GM21717 (cell line): ENCODE measurements around the gene ACTR3C.
"Not testable (repeated sequence)": the region's sequence is repeated elsewhere in the genome, so short reads cannot be mapped to it uniquely, and the experiment has no call there.

ENCODE experiments used
- ATAC-seq: cut with Tn5 transposase; IDR thresholded peaks from one replicate; pipeline ENCODE4 v1.9.1; 2021; ENCODE audit warnings: mild to moderate bottlenecking, moderate library complexity; ENCODE audit not compliant: unreplicated experiment

Gene ACTR3C

DNA sequence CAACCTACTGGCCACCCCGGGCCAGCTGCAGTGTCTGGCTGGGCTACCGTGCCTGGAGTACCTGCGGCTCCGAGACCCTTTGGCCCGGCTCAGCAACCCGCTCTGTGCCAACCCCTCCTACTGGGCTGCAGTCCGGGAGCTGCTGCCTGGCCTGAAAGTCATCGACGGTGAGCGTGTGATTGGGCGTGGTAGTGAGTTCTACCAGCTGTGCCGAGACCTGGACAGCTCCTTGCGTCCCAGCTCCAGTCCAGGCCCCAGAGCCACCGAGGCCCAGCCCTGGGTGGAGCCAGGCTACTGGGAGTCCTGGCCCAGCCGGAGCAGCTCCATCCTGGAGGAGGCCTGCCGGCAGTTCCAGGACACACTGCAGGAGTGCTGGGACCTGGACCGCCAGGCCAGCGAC, 13.8 kb upstream of the ACTR3C start:
- no peak for ATAC-seq

DNA sequence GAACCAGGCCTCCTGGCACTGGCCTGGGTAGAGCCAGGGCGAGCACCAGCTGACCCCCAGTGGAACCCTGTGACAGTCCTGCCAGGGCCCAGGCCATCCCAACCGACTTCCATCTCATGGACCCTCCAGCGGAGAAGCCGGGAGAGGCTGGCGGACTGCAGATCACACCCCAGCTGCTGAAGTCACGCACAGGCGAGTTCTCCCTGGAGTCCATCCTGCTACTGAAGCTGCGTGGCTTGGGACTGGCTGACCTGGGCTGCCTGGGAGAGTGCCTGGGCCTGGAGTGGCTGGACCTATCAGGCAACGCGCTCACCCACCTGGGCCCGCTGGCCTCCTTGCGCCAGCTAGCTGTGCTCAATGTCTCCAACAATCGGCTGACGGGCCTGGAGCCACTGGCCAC, 13.4 kb upstream of the ACTR3C start:
- no peak for ATAC-seq

DNA sequence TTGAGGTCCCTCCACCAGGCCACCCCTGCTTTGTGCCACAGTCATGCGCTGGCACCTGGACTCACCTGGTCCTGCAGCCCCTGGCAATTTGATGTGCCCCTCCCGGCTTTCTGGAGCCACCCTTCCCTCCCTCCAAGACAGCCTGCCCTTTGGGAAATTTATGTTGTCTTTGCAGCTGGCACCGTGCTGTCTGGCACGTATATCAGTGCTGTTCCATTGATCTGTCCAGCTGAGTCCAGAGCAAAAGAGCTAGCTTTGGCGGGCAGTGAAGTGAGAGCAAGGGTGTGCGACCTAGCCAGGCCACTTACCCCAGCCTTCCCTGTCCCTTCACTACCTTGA, 12.4 kb upstream of the ACTR3C start:
- no peak for ATAC-seq

DNA sequence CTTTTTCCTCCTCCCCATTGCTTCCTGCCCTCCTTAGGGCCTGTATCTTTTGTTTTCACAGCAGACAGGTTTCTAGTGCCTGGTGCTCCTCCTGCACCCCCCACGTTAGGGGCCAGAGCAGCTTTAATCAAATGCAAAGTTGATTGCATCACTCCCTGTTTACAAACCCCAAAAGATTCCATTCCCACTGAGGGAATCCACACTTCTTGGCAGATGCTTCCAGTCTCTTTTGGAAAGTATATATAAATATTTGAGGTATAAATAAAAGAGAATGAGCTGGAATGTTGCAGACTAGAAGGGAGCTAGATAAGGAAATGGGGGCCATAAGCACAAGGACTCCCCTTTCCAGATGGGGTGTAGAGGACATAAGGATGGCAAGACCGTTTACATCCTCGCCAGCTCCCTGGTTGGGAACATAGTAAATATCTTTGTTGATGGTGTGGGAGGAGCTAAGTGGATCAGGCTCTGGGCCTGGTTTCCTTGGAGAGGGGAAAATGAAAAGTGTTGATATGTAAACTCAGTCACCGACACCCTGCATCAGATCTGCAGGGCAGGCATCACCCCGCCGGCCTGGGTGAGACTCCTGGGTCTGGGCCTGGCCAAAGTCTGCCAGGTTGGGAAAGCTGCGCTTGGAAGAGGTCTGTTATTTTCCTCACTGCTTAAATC, 11.9 kb upstream of the ACTR3C start:
- no peak for ATAC-seq

DNA sequence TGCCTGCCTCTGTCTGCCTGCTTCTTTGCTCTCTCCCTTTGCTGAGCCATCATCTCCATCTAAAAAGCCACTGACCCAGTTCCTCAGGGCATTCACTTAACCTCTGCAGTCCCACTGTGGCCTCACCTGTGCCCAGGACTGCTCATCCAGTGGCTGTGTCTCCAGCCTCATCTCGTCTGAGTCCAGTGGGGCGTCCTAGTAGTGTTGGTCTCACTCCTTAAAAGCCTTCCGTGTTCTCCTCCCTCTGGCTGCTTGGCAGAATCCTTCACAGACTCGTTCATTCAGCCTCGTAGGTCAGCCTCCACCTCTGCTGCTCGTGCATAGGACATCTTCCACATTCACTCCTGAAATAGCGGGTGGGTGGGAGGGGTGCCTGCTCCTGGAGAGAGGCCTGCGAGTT, 10.8 kb upstream of the ACTR3C start:
- ATAC-seq: no peak

DNA sequence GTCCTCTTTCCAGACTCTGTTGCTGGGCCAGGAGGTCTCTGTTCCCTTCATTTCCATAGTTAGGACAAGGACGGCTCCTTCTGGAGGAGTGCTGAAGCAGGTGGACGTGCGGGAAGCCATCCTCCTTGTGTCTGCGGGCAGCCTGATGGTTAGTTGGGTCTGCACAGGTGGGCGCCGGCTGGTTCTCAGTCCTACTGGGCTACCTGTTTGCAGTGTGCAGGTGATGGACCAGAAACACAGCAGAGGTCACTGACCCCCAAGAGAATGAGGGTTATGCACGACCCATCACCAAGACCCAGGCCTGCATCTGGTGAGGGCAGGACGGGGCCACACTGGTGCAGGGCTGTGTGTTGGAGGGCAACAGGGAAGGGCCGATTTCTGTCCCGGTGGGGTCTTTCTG, 10.3 kb upstream of the ACTR3C start:
- no peak for ATAC-seq

DNA sequence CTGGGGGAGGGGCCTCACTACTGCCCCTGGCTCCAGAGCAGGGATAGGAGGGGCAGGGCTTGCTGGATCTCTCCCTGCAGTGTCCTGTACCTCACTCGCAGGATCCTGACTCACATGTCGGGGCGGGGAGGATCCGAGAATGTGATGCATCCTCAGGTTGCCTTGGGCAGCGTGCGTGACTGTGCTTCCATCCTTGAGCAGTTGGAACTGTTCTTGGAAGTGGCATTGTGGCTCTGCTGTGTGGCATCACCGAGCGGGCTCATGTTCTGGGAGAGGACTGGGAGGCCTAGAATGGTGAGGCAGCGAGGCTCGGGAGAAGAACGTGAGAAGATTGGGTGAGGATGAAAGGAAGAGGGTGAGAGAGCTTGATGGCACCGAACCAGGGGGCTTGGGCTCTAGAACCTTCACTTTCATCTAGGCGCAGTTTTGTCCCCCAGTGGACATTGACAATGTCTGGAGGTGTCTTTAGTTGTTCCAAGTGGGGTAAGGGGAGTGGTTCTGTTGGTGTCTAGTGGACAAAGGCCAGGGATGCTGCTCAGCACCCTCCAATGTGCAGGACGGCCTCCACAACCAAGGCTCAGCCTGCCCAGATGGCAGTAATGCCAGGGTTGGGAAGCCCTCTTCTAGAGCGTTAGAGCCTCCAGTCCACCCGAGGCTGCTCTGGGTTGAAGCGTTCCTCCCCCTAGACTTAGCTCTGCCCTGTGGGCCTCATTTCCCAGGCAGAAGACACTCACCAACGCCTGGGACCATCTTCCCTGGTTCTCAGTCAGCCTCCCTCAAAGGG, 9.7 kb upstream of the ACTR3C start:
- no peak for ATAC-seq

DNA sequence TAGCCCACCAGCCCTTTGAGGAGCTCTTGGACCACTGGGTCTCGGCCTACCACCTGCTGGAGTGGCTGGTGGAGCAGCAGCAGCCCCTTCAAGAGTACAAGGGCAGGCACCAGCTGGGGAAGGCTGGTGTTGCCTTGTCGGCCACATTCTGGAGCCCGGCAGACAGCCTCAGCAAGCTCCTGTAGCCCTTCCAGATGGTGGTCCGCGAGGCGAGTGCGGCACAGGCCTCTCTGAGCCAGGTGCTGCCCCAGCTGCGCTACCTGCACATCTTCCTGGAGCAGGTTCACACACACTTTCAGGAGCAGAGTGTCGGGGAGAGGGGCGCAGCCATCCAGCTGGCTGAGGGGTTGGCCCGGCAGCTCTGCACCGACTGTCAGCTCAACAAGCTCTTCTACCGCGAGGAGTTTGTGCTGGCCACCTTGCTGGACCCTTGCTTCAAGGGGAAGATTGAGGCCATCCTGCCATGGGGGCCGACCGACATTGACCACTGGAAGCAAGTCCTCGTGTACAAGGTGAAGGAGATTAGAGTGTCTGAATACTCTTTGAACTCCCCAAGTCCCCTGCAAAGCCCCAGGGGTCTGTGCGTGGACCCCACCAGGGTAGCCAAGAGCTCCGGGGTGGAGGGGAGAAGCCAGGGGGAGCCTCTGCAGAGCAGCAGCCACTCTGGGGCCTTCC, 7.0 kb upstream of the ACTR3C start:
- no peak for ATAC-seq

DNA sequence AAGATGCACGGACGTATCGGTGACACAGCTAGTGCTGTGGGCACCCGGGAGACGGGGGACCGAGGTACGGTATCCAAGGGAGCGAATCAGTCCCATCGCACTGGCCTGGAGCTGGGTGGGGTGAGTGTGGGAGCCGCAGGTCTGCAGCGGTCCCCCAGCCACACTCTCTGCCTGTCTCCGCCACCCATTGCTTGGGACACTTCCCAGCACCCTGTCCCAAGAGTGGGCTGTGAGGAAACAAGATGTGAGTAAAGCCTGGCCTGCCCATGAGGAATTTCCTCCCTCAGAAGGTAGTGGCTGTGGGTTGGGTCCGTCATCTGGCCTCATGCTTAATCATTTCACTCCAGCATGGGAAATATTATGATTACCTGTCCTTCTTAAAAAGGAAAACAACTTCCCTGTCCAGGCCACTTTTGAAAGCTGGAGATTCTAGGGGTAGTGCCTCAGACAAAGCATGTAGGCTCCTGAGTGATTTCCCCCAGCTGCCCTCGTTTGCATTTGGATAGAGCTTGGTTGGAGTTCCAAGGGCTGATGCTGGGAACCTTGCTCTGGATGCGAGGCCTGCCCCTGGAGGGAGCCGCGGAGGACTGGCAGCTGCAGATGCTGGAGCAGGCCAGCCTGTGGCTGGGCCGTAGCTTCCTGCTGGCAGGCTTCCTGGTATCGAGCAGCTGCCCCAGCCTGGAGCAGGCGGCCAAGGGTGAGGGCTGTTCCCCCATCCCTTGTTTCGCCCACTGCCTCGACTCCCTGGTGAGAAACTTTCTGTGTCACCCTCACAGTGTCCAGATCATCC, 6.2 kb upstream of the ACTR3C start:
- ATAC-seq: no peak

DNA sequence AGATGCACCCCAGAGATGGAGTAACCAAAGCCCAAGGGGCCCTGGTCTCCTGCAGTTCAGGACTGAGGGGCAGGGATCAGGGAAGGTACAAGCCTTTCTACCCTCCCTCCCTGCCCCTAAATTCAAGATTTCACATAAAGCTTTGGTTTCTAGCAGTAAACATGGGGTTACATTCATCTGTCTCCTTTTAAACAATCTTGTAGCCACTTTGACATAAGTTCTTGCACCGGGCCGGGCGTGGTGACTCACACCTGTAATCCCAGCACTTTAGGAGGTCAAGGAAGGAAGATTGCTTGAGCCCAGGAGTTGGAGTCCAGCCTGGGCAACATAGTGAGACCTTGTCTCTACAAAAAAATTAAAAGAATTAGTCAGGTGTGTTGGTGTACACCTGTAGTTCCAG, 4.0 kb upstream of the ACTR3C start:
- no peak for ATAC-seq

DNA sequence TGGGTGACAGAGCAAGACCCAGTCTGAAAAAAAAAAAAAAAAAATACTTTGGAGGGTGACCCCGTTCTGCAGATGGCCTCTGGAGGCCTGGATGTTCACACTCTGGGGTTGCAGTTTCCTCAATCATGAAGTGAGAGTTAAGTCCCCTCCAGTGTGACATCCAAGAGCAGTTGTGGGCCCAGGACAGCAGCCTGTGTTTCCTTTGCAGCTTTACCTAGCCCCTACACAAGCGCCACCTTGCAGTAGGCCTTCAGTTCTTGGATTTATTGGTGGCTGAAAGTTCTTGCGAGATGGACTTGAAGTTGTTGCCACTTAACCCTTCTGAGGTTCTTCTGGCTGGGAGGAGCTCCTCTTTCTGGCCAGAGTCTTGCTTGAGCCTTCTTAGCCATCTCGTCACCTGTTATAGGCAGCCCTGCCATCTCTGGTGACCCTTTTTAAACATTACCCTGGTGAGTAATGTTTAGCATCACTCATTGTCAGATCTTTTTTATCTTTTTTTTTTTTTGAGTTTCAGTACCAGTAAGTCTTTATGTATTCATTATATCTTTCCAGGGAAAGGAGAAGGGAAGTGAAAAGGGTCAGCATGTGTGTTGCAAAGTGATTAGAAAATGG, 3.4 kb upstream of the ACTR3C start:
- ATAC-seq: no peak

DNA sequence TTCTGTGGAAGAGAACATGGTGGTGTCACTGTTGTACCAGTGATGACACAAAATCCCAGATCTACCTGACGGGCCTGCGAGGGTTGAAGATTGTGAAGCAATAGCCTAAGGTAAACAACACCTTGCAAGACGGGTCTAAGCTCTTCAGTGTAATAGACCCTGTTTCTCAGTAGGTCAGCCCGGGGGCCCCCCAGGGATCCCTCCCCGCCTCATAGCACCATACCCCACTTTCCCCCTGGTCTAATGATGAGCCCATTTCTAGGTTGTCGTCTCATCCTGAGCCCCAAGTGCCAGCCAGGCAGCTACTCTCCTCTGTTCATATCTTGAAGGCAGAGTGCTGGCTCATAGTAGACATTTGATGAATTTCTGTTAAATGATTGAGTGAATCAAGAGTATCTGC, 2.6 kb upstream of the ACTR3C start:
- no peak for ATAC-seq

DNA sequence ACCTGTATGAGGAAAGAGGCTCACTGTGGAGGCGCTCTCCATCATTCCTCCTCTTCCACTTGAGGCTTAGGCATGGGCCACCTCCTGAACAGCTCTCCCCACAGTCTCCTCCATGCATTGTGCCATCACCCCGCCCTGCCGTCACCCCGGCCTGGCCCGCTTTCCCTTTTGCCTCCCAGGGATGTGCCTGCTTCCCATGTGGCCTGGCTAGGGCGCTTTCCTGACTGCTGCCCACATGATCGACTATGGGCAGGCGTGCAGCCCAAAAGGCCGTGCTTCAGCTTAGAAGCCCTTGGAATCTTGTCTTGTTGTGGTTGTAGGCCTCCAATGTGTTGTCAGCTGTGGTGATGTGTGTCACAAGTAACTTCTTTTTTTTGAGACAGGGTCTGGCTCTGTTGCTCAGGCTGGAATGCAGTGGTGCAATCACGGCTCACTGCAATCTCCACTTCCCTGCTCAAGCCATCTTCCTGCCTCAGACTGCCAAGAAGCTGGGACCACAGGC, 1.8 kb upstream of the ACTR3C start:
- ATAC-seq: no peak

DNA sequence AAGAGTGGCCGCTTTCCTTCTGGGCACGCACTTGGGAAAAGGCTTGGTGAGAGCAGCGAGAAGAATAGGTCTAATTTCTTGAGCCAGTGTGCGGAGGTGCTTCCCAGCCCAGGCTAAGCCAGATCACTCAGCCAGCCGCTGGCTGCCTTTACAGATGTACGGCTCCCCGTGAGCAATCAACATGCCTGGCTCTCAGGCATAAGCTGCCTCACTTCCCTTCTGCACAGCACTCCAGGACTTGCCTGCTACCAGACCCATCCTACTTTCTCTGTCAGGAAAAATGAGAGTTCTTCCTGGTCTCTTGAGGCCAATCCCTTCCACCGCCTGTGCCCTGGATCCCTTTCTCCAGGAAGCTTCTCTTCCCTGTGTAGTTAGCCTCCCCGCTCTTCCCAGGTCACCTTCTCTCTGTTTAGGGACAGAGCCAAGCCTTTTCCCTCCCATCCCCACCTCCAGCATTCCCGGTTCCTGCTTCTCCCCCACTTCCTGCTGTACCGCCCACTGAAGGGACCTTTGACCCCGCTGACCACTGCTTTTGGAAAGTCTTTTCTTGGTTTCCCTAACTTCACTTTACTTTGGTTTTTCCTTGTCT, 1.1 kb upstream of the ACTR3C start:
- no peak for ATAC-seq

DNA sequence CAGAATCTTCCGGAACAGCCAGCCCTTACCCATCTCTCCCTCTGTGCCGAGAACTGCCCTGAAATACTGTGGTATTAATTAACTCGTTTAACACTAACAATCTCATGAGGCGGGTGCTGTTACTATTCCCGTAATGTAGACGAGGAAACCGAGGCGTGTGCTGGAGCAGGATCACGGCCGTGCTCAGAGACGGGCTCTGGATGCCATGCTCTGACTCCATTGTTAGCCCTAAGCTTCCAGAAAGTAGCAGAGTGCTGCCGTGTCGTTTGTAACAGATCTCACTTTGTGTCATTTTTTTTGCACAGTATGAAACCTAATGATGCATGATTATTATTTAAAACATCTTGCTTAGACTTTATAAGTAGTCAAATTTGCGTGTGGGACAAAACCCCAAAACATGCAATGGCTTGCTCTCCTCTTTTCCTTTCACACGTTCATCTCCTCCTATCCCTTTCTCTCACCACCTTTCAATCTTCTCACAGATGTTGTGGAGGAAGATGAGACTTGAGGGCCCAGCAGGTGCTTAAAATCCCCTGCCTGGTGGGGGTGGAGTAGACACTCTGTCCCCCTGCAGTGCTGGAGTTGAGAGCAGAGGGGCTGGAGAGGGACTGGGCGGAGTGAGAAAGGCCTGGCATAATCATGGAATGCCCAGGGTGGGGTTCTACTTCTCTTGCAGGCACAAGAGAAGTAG, 482 bp upstream of the ACTR3C start:
- ATAC-seq: peak; percentile 24

DNA sequence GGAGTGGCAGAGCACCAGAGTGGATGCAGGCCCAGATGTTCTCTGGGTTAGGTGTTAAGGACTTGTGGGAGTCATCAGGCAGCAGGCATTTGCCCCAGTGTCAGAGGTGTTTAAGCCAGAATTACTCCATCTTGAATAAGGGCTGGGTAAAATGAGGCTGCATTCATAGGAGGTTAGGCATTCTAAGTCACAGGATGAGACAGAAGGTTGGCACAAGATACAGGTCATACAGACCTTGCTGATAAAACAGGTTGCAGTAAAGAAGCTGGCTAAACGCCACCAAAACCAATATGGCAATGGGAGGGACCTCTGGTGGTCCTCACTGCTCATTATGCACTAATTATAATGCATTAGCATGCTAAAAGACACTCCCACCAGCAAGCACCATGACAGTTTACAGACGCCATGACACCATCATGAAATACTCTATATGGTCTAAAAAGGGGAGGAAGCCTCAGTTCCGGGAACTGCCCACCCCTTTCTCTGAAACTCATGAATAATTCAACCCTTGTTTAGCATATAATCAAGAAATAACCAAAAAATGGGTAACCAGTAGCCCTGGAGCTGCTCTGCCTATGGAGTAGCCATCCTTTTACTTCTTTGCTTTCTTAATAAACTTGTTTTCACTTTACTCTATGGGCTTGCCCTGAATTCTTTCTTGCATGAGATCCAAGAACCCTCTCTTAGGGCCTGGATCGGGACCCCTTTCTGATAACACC, 1.1 kb downstream of the ACTR3C start:
- ATAC-seq: no peak

DNA sequence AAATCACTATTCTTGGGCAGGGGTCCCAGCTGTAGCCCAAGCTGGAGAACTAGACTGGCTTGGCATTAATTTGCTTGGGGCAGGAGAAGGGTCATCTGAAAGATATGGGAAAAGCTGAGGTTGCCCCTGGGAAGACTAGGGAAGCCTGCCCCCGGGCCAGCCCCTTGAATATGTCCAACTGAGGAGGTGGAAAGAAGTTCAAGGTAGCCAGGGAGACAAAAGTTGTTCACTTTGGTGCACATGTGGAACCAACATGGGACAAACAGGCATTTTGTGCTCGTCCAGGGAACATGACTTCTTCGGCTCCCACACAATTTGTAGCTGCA, 1.6 kb downstream of the ACTR3C start:
- ATAC-seq: no peak

DNA sequence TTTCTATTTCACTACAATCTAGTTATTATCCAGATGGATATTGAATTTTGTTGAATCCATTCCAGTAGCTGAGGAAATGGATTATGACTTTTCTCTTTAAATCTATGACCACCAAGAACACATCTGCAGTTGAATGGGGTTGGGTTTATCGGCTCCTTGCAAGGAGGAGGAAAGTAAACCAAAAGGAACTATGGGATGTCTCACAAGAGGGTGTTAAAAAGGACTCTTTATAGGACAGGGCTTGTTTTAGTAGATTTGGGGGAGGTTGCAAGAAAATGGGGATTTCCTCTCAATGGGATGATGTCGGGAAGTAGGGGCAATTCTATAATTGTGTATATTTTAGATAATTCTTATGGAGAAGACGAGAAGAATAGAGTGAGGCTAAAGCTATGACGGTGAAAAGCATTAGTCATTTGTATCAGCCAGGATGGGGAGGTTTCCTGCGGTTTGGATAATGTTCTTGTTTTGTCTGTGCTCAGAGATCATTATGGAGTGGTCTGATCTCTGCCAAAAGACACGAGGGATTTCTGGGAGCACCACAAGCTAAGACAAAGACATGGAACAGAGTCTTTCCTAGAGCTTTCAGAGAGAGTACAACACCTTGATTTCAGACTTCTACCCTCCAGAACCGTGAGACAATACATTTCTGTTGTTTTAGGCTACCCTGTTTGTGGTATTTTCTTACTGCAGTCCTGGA, 5.4 kb downstream of the ACTR3C start:
- ATAC-seq: no peak

DNA sequence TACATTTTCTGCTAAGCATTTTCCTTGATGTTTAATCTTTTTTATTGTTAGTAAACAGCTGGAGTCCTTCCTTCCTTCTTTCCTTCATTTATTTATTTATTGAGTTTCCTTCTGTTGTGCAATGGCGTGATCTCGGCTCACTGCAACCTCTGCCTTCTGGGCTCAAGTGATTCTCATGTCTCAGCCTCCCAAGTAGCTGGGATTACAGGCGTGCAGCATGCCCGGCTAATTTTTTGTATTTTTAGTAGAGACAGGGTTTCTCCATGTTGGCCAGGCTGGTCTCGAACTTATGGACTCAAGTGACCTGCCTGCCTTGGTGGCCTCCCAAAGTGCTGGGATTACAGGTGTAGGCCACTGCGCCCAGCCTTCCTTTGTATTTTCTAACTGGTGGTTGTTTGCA, 6.4 kb downstream of the ACTR3C start:
- not testable (repeated sequence) for ATAC-seq
